AG04450 (cell line): Measurements from ENCODE around the gene QRSL1. TPM values are rescaled to one million over a fixed set of nuclear protein-coding genes. Genes with fewer than 3 reads are reported as not detected.
A peak's percentile ranks its signal among the peaks of the same experiment; 100 is the strongest.
"Not testable (repeated sequence)": the region's sequence is repeated elsewhere in the genome, so short reads cannot be mapped to it uniquely, and the experiment has no call there.

Source experiments
- CTCF ChIA-PET: fragments of 300-600, 350-600 bp; formaldehyde crosslinking; extraction: SDS; loops from one replicate; lab custom pipeline; 2022; ENCODE audit warnings: antibody characterized with exemption, inconsistent platforms; lab: Charles Lee
- POLR2A ChIA-PET: fragments of 350-600 bp; formaldehyde crosslinking; extraction: SDS; loops from one replicate; lab custom pipeline; 2021; ENCODE audit warnings: antibody characterized with exemption, inconsistent platforms; lab: Yijun Ruan, JAX
- DNase-seq: peaks from one replicate; pipeline ENCODE4 v3.0.0-alpha.2; 2011; ENCODE audit warnings: low read depth, low spot score
- H3K27ac ChIP-seq: one replicate; pipeline ENCODE4 v1.5.1; 2012; ENCODE audit warnings: low read depth, low read length, control low read depth
- H3K27me3 ChIP-seq: one replicate; pipeline ENCODE4 v1.6.0; 2012; ENCODE audit warnings: low read length; ENCODE audit not compliant: control insufficient read depth, insufficient read depth
- H3K4me3 ChIP-seq: 2 replicates; pipeline ENCODE4 v1.5.1; 2011; ENCODE audit warnings: mild to moderate bottlenecking, low read depth, low read length, control low read depth
- H3K9me3 ChIP-seq: 2 replicates; pipeline ENCODE4 v1.5.1; 2012; ENCODE audit warnings: low read length; ENCODE audit not compliant: control insufficient read depth, insufficient read depth
- CTCF ChIP-seq: IDR thresholded peaks from 2 replicates; pipeline ENCODE4 v1.5.1; 2011; ENCODE audit warnings: low read depth, low read length, control low read depth, inconsistent platforms
- polyA minus RNA-seq: library from RNA; depleted of rRNA, polyadenylated mRNA; stranded (reverse); fragments of >200 nt; gene quantifications from 2 replicates; pipeline ENCODE4 v1.2.3, GENCODE V29; 2011; rRNA and poly(A)+ RNA removed
- polyA plus RNA-seq: library from polyadenylated mRNA; depleted of rRNA; stranded (reverse); fragments of >200 nt; gene quantifications from 2 replicates; pipeline ENCODE4 v1.2.3, GENCODE V29; 2011; rRNA removed

Gene QRSL1, protein sequence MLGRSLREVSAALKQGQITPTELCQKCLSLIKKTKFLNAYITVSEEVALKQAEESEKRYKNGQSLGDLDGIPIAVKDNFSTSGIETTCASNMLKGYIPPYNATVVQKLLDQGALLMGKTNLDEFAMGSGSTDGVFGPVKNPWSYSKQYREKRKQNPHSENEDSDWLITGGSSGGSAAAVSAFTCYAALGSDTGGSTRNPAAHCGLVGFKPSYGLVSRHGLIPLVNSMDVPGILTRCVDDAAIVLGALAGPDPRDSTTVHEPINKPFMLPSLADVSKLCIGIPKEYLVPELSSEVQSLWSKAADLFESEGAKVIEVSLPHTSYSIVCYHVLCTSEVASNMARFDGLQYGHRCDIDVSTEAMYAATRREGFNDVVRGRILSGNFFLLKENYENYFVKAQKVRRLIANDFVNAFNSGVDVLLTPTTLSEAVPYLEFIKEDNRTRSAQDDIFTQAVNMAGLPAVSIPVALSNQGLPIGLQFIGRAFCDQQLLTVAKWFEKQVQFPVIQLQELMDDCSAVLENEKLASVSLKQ
- polyA plus RNA-seq: 10.8 and 12.5 TPM in 2 replicates
- 7.7 and 9.8 TPM in 2 replicates for polyA minus RNA-seq

DNA sequence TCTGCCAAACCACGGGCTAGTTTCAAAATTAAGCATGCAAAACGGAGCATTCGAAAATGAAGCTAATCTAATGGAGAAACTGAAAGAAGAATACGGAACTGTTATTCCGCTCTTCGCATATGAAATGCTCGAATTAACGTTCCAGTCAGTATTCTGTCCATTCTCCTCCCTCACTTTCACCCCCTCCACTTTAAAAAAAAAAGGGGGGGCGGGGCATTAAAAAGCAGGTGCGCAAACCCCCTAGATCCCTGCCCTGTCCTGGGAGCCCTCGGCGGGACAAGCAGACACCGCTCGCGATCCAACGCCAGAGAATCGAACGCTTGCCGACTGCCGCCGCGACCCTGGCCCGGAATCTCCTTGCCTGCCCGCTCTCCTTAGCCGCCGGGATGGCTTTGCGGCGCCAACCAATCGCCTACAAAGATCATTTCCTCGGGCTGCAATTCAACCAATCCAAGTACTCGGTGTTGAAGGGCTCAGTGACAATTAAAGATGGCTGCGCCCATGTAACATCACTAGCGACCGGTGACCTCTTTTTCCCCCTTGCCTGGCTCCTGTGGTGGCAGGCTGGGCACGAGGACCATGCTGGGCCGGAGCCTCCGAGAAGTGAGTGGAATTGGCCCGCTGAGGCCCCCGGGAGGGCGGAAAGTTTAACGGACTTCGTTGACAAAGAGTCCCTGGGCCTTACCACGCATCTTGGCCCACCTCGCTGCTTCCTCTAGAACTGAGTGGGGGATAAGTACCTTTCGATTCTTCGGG is at the start of gene QRSL1, which contains the start of gene RTN4IP1:
Gene QRSL1 (plus strand): TSS at position 476 of the 756 bp plus-strand sequence. CDS start 104 bp downstream, at position 580.
Gene RTN4IP1 (minus strand): TSS at position 396 of the 756 bp plus-strand sequence. CDS start 477 bp downstream, outside the sequence.
- H3K27me3 ChIP-seq: no peaks in the 10 kb centered on the region
- TF ChIP-seq CTCF: no peak
- DNase-seq: peak; percentile 78
- no peaks in the 10 kb centered on the region for H3K9me3 ChIP-seq
- H3K27ac ChIP-seq: peak within 1 kb of the TSS; percentile 54
- POLR2A ChIA-PET: no interaction called here
- H3K4me3 ChIP-seq: peak within 1 kb of the TSS; percentile 88
- CTCF ChIA-PET: interaction anchor here (1.2 kb wide), 1 partner anchor 63 kb away, joined by 3 read pairs; no protein-coding TSS in a partner anchor

DNA sequence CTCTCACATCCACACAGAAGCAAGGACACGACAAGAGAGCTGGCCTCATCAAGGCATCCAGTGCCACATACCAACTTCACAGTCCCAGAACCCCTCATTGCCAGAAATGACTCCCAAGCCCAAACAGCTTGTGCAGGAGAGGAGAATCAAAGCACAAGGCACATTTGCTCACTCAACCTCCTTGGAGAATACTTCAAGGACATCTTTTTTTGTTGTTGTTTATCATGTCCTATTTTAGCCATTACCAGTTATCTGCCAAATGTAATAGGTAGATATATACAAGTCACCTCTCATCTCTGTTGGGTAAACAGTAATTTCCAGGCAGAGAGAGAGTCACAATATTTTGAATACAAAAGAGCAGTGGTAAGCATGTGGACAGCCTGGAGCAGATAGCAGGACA is 47.9 kb upstream of the QRSL1 start:
- Histone ChIP-seq H3K27me3 (no peaks in the 10 kb centered on the region), H3K9me3 (no peaks in the 10 kb centered on the region), H3K4me3 (no peak overlapping the region), H3K27ac (no peak overlapping the region)
- ChIA-PET CTCF (interaction anchor here (1.1 kb wide), 1 partner anchor 15 kb away, joined by 4 read pairs; no protein-coding TSS in a partner anchor), POLR2A (no interaction called here)
- TF ChIP-seq CTCF: no peak
- no peak for DNase-seq

DNA sequence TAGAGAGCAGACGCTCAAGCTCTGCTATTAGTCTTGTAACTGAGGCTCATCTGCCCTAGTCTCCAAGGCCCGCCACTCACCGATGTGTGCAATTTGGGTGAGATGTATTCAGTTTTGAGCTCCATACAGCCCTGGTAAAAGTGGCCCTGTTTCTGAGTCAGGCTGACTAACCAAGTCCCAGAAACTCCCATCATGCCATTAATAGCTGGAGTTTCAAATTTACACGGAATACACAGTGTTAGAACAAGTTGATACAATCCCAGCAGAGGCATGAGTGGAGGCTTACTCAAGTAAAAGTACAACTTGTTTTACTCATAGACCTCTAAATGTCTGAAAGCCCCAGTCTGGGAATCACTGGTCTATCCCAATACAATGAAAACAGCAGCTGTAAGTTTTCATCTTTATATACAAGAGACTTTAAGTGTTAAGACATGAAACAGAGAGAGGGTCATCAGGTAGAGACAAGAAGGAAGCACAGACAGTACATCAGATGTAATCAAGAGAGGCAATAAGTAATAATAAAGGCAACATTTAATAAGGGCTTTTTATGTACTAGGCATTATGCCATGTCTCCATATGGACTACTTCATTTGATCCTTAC is 42.5 kb upstream of the QRSL1 start:
- Histone ChIP-seq H3K27ac (no peak overlapping the region), H3K27me3 (no peaks in the 10 kb centered on the region), H3K4me3 (no peak overlapping the region), H3K9me3 (no peaks in the 10 kb centered on the region)
- POLR2A ChIA-PET: interaction anchor here (0.6 kb wide), 1 partner anchor 36 kb away, joined by 3 read pairs; no protein-coding TSS in a partner anchor
- no peak for DNase-seq
- CTCF ChIA-PET: interaction anchor here (0.6 to 1.4 kb wide), 2 partner anchors 20 to 141 kb away, joined by 3 to 8 read pairs; no protein-coding TSS in a partner anchor
- TF ChIP-seq CTCF: no peak

DNA sequence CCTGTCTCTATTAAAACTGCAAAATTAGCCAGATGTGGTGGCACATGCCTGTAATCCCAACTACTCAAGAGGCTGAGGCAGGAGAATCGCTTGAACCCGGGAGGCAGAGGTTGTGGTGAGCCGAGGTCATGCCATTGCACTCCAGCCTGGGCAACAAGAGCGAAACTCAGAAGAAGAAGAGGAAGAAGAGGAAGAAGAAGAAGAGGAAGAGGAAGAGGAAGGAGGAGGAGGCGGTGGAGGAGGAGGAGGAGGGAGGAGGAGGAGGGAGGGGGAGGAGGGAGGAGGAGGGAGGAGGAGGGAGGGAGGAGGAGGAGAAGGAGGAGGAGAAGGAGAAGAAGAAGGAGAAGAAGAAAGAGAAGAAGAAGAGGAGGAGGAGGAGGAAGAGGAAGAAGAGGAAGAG is 40.4 kb upstream of the QRSL1 start:
- H3K9me3 ChIP-seq, H3K27me3 ChIP-seq, CTCF ChIA-PET, H3K27ac ChIP-seq, POLR2A ChIA-PET, DNase-seq, H3K4me3 ChIP-seq: not testable (repeated sequence)
